SH-SY5Y (cell line): ENCODE results near the gene FAR1.

ENCODE experiments used
- GATA2 ChIP-seq: IDR thresholded peaks from 2 replicates; pipeline ENCODE4 v1.6.1; 2011; ENCODE audit warnings: mild to moderate bottlenecking, low read depth, low read length
- GATA3 ChIP-seq: IDR thresholded peaks from 2 replicates; pipeline ENCODE4 v1.6.1; 2011; ENCODE audit warnings: low read depth, mild to moderate bottlenecking, low read length, moderate library complexity

DNA sequence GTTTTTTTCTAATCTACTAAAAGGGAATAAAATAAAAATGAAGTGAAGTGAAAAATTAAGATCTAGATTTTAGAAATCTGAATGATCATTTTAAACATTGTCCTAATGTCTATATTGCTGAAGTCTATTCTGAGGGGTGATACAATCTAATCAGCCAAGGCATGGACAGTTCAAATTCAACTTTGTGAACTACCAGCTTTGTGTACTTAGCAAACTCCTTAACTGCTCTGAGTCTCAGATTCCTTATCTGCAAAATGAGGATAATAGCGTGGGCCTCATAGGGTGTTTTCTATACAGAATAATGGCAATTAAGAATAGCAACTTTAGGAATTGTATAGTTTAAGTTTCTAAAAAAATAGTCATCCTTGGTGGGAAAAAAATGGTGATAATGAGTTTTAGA lies 31.4 kb downstream of the FAR1 start:
- TF ChIP-seq GATA2 (no peak), GATA3 (no peak)
